HEK293 (cell line): ENCODE results near the gene PRG2.

Experiments
- CTCF ChIA-PET: fragments of 350-600 bp; formaldehyde crosslinking; extraction: SDS; loops from one replicate; lab custom pipeline; 2021; ENCODE audit warnings: antibody characterized with exemption; lab: Yijun Ruan, JAX
- POLR2A ChIA-PET: fragments of 300-600 bp; formaldehyde crosslinking; extraction: SDS; loops from one replicate; lab custom pipeline; 2020; ENCODE audit warnings: antibody characterized with exemption, inconsistent platforms; lab: Yijun Ruan, JAX
- H3K27ac ChIP-seq: fragments of 200-500 bp; sonication (Bioruptor generic); 2 replicates; pipeline ENCODE4 v1.5.1; 2014; ENCODE audit warnings: low read depth, low read length, control low read depth, inconsistent platforms; ENCODE audit errors: extremely low read depth
- H3K36me3 ChIP-seq, 2 experiments: fragments of 200-500 bp in 1 of 2; sonication (Bioruptor generic) in 1 of 2; 1 replicate in 1 of 2; 2 replicates in 1 of 2; pipeline ENCODE4 v1.5.1; 2014 to 2017; ENCODE audit warnings: inconsistent platforms in 2 of 2, low read length in 2 of 2; ENCODE audit not compliant: control insufficient read depth in 2 of 2, insufficient read depth in 1 of 2
- H3K4me1 ChIP-seq: fragments of 200-500 bp; sonication (Bioruptor generic); 2 replicates; pipeline ENCODE4 v1.5.1; 2014; ENCODE audit warnings: mild to moderate bottlenecking, low read length, inconsistent platforms; ENCODE audit not compliant: control insufficient read depth, insufficient read depth
- H3K4me3 ChIP-seq: 2 replicates; pipeline ENCODE4 v1.5.1; 2011; ENCODE audit warnings: low read depth, mild to moderate bottlenecking, control low read depth, low read length, moderate library complexity
- H3K9me3 ChIP-seq: fragments of 200-500 bp; sonication (Bioruptor generic); 2 replicates; pipeline ENCODE4 v1.5.1; 2014; ENCODE audit warnings: low read depth, low read length, inconsistent platforms; ENCODE audit not compliant: control insufficient read depth, insufficient read depth
- BCL11B ChIP-seq: fragments of 450-650 bp; formaldehyde crosslinking; IDR thresholded peaks from 2 replicates; pipeline ENCODE4 v1.5.1; 2016; ENCODE audit warnings: low read depth, missing biosample characterization, missing genetic modification characterization
- HOXD13 ChIP-seq: sonication (generic); formaldehyde crosslinking; IDR thresholded peaks from 2 replicates; pipeline ENCODE4 v1.8.0; 2022; ENCODE audit warnings: missing genetic modification reagents, borderline replicate concordance
- KLF8 ChIP-seq: fragments of 450-650 bp; formaldehyde crosslinking; IDR thresholded peaks from 2 replicates; pipeline ENCODE4 v1.5.1; 2016; ENCODE audit warnings: missing biosample characterization, missing genetic modification characterization
- PRDM10 ChIP-seq: fragments of 450-650 bp; formaldehyde crosslinking; IDR thresholded peaks from 2 replicates; pipeline ENCODE4 v1.5.1; 2016; ENCODE audit warnings: missing biosample characterization, missing genetic modification characterization
- SALL2 ChIP-seq: fragments of 450-650 bp; formaldehyde crosslinking; IDR thresholded peaks from 2 replicates; pipeline ENCODE4 v1.5.0; 2017; ENCODE audit warnings: missing biosample characterization, mild to moderate bottlenecking, missing genetic modification characterization, borderline replicate concordance
- ZBTB49 ChIP-seq: fragments of 450-650 bp; formaldehyde crosslinking; IDR thresholded peaks from 2 replicates; pipeline ENCODE4 v1.5.1; 2016; ENCODE audit warnings: missing biosample characterization, missing genetic modification characterization, low read depth
- ZBTB6 ChIP-seq: fragments of 450-650 bp; formaldehyde crosslinking; IDR thresholded peaks from 2 replicates; pipeline ENCODE4 v1.5.1; 2017; ENCODE audit warnings: missing biosample characterization, missing genetic modification characterization
- ZBTB7A ChIP-seq: fragments of 450-650 bp; formaldehyde crosslinking; IDR thresholded peaks from 2 replicates; pipeline ENCODE4 v1.5.1; 2016; ENCODE audit warnings: low read depth, missing biosample characterization, missing genetic modification characterization
- ZFP69B ChIP-seq: fragments of 450-650 bp; formaldehyde crosslinking; IDR thresholded peaks from 2 replicates; pipeline ENCODE4 v1.5.1; 2016; ENCODE audit warnings: missing biosample characterization, missing genetic modification characterization
- ZIC2 ChIP-seq: fragments of 450-650 bp; formaldehyde crosslinking; IDR thresholded peaks from 2 replicates; pipeline ENCODE4 v1.5.1; 2016; ENCODE audit warnings: missing biosample characterization, missing genetic modification characterization
- ZNF133 ChIP-seq: fragments of 450-650 bp; formaldehyde crosslinking; IDR thresholded peaks from 2 replicates; pipeline ENCODE4 v1.5.1; 2016; ENCODE audit warnings: missing biosample characterization, missing genetic modification characterization
- ZNF148 ChIP-seq: fragments of 450-650 bp; formaldehyde crosslinking; IDR thresholded peaks from 2 replicates; pipeline ENCODE4 v1.5.0; 2017; ENCODE audit warnings: missing biosample characterization, missing genetic modification characterization, borderline replicate concordance
- ZNF16 ChIP-seq: fragments of 450-650 bp; formaldehyde crosslinking; IDR thresholded peaks from 2 replicates; pipeline ENCODE4 v1.5.1; 2016; ENCODE audit warnings: low read depth, missing biosample characterization, missing genetic modification characterization
- ZNF169 ChIP-seq: fragments of 450-650 bp; formaldehyde crosslinking; IDR thresholded peaks from 2 replicates; pipeline ENCODE4 v1.5.1; 2016; ENCODE audit warnings: missing biosample characterization, missing genetic modification characterization
- ZNF175 ChIP-seq: fragments of 450-650 bp; formaldehyde crosslinking; IDR thresholded peaks from 2 replicates; pipeline ENCODE4 v1.5.1; 2016; ENCODE audit warnings: missing biosample characterization, missing genetic modification characterization
- ZNF239 ChIP-seq: fragments of 450-650 bp; formaldehyde crosslinking; IDR thresholded peaks from 2 replicates; pipeline ENCODE4 v1.5.1; 2016; ENCODE audit warnings: missing biosample characterization, missing genetic modification characterization
- ZNF629 ChIP-seq: fragments of 450-650 bp; formaldehyde crosslinking; IDR thresholded peaks from 2 replicates; pipeline ENCODE4 v1.5.1; 2017; ENCODE audit warnings: missing biosample characterization, missing genetic modification characterization
- ZNF76 ChIP-seq: fragments of 450-650 bp; formaldehyde crosslinking; IDR thresholded peaks from 2 replicates; pipeline ENCODE4; 2016; ENCODE audit warnings: low read depth, missing biosample characterization, missing genetic modification characterization, borderline replicate concordance
- ZNF776 ChIP-seq: fragments of 450-650 bp; formaldehyde crosslinking; IDR thresholded peaks from 2 replicates; pipeline ENCODE4 v1.5.0; 2017; ENCODE audit warnings: missing biosample characterization, missing genetic modification characterization, borderline replicate concordance
- ZNF792 ChIP-seq: fragments of 450-650 bp; formaldehyde crosslinking; IDR thresholded peaks from 2 replicates; pipeline ENCODE4 v1.5.1; 2016; ENCODE audit warnings: missing biosample characterization, missing genetic modification characterization
- ZNF843 ChIP-seq: fragments of 450-650 bp; formaldehyde crosslinking; IDR thresholded peaks from 2 replicates; pipeline ENCODE4 v1.5.1; 2016; ENCODE audit warnings: missing biosample characterization, missing genetic modification characterization
- ZSCAN18 ChIP-seq: fragments of 450-650 bp; formaldehyde crosslinking; IDR thresholded peaks from 2 replicates; pipeline ENCODE4 v1.5.1; 2016; ENCODE audit warnings: missing biosample characterization, missing genetic modification characterization

PRG2 gene

GRCh38 chr11:57421805-57422204, 31.4 kb upstream of the PRG2 start:
- Histone ChIP-seq H3K36me3 (no peaks in the 10 kb centered on the region), H3K4me1 (no peaks in the 10 kb centered on the region), H3K4me3 (no peak overlapping the region), H3K27ac (no peak overlapping the region), H3K9me3 (no peaks in the 10 kb centered on the region)
- ChIA-PET POLR2A (no interaction called here), CTCF (interaction anchor here (0.6 kb wide), 2 partner anchors 36 to 40 kb away, joined by 3 to 7 read pairs; no protein-coding TSS in a partner anchor)
- TF ChIP-seq ZNF16 (tag by site-specific recombination) (no peak), ZBTB49 (tag by site-specific recombination) (no peak), BCL11B (no peak), ZNF776 (no peak), HOXD13 (CRISPR knock-in tag) (no peak), ZBTB6 (no peak), ZNF169 (tag by site-specific recombination) (no peak), ZNF175 (tag by site-specific recombination) (no peak), ZNF843 (tag by site-specific recombination) (no peak), ZNF629 (no peak), ZFP69B (tag by site-specific recombination) (no peak), ZNF239 (tag by site-specific recombination) (no peak)
- TF ChIP-seq, all 188 proteins: peak for 0

GRCh38 chr11:57421066-57421465, 30.6 kb upstream of the PRG2 start:
- H3K4me3 ChIP-seq, result no peak overlapping the region
- TF ChIP-seq ZNF133 (tag by site-specific recombination) (no peak), KLF8 (tag by site-specific recombination) (no peak), ZNF76 (tag by site-specific recombination) (no peak)
- H3K9me3 ChIP-seq, result no peaks in the 10 kb centered on the region
- no peak overlapping the region for H3K27ac ChIP-seq
- CTCF ChIA-PET, result interaction anchor here (0.7 kb wide), 1 partner anchor 52 kb away, joined by 3 read pairs; no protein-coding TSS in a partner anchor
- no peaks in the 10 kb centered on the region for H3K4me1 ChIP-seq
- H3K36me3 ChIP-seq, result no peaks in the 10 kb centered on the region
- POLR2A ChIA-PET, result no interaction called here

- POLR2A ChIA-PET, result no interaction called here
- no peak overlapping the region for H3K27ac ChIP-seq
- CTCF ChIA-PET, result interaction anchor here (0.9 kb wide), 1 partner anchor 34 kb away, joined by 3 read pairs; no protein-coding TSS in a partner anchor
- no peaks in the 10 kb centered on the region for H3K36me3 ChIP-seq
- no peak for TF ChIP-seq SALL2
- no peak for TF ChIP-seq ZNF629
- TF ChIP-seq ZNF148 (tag by site-specific recombination), result no peak
- no peak for TF ChIP-seq ZSCAN18 (tag by site-specific recombination)
- TF ChIP-seq PRDM10 (tag by site-specific recombination), result no peak
- no peak for TF ChIP-seq ZNF792 (tag by site-specific recombination)
- TF ChIP-seq ZIC2 (tag by site-specific recombination), result no peak
- TF ChIP-seq ZBTB7A, result no peak
- no peak overlapping the region for H3K4me3 ChIP-seq
- H3K4me1 ChIP-seq, result no peaks in the 10 kb centered on the region
- no peaks in the 10 kb centered on the region for H3K9me3 ChIP-seq
Observed at GRCh38 chr11:57419146-57419545, 28.7 kb upstream of the PRG2 start.
